Lung (tissue), 16 donors: ENCODE measurements around the gene ZNF23. TPM values are rescaled to one million over a fixed set of nuclear protein-coding genes. Genes with fewer than 3 reads are reported as not detected.
"Not testable (repeated sequence)": the region's sequence is repeated elsewhere in the genome, so short reads cannot be mapped to it uniquely, and the experiment has no call there.

Experiments used
- ATAC-seq: fragments of 200-7000 bp; cut with Tn5 transposase; one replicate; pipeline ENCODE4 v1.9.1; 2020; ENCODE audit warnings: moderate number of reproducible peaks; ENCODE audit not compliant: insufficient read depth, low FRiP score
- DNase-seq, 3 donors: peaks; one replicate each; pipeline ENCODE4 v3.0.0-alpha.2; 2013 to 2017
- H3K27ac ChIP-seq, 2 donors: one replicate each; pipeline ENCODE4 v1.5.1; 2013; ENCODE audit warnings: mild to moderate bottlenecking in 2 of 2, moderate library complexity in 2 of 2, control low read depth in 1 of 2, inconsistent platforms in 1 of 2, low read depth in 1 of 2, low read length in 1 of 2
- H3K27me3 ChIP-seq, 3 donors: one replicate each; pipeline ENCODE4 v1.5.1; 2013; ENCODE audit warnings: low read length in 2 of 3; ENCODE audit not compliant: control insufficient read depth in 3 of 3, insufficient read depth in 3 of 3
- H3K36me3 ChIP-seq, 4 donors: one replicate each; pipeline ENCODE4 v1.5.1; 2013; ENCODE audit warnings: low read length in 4 of 4, mild to moderate bottlenecking in 1 of 4, moderate library complexity in 1 of 4; ENCODE audit not compliant: control insufficient read depth in 4 of 4, insufficient read depth in 4 of 4
- H3K4me1 ChIP-seq, 5 donors: one replicate each; pipeline ENCODE4 v1.5.1; 2013; ENCODE audit warnings: low read length in 5 of 5, mild to moderate bottlenecking in 2 of 5, moderate library complexity in 1 of 5; ENCODE audit not compliant: control insufficient read depth in 5 of 5, insufficient read depth in 5 of 5
- H3K4me3 ChIP-seq: one replicate; pipeline ENCODE4 v1.5.1; 2013; ENCODE audit warnings: mild to moderate bottlenecking, control low read depth, moderate library complexity
- H3K9ac ChIP-seq, 2 donors: one replicate each; pipeline ENCODE4 v1.5.1; 2013; ENCODE audit warnings: low read length in 2 of 2, control low read depth in 1 of 2; ENCODE audit not compliant: insufficient read depth in 1 of 2
- H3K9me3 ChIP-seq, 4 donors: one replicate each; pipeline ENCODE4 v1.5.1; 2013; ENCODE audit warnings: low read length in 3 of 4, mild to moderate bottlenecking in 1 of 4, moderate library complexity in 1 of 4; ENCODE audit not compliant: control insufficient read depth in 4 of 4, insufficient read depth in 3 of 4
- WGBS, 2 donors: extraction: QIAGEN DNeasy Blood & Tissue Kit; methylation state at CpG; one replicate each; pipeline ENCODE4 v1.1.7; 2013; 5-methylcytosine and 5-hydroxymethylcytosine counted together
- long read RNA-seq, 5 donors: transcript quantifications; one replicate each; lab custom pipeline, GENCODE V29; 2026
- polyA plus RNA-seq, 2 donors: library from polyadenylated mRNA; stranded (reverse); fragments of 200-250 nt; gene quantifications; one replicate each; pipeline ENCODE4 v1.2.1, GENCODE V29; 2013
- total RNA-seq, 2 donors: library from RNA; depleted of rRNA in 1 of 2; stranded (reverse); fragments of >200 nt in 1 of 2; gene quantifications; one replicate each; pipeline ENCODE4 v1.2.1, GENCODE V29; 2014 to 2021
- TF ChIP-seq, protein P1 (sequence below): IDR thresholded peaks from 2 replicates; pipeline ENCODE4 v1.5.1; 2012; ENCODE audit warnings: mild to moderate bottlenecking; ENCODE audit errors: control extremely low read depth, extremely low read depth
- donor health status: control.
- donor health status: control.
- donor health status: Bipolar disorder and iron deficiency.
- donor health status: healthy.
- donor health status: DM: yes; HTN: yes; CAD: no.

The ZNF23 gene
- 10 to 100 TPM in 1 of 2 donors, 1 to 10 TPM in 1; 8.9 to 14.5 TPM for total RNA-seq
- 10 to 100 TPM in 1 of 2 donors, 1 to 10 TPM in 1; 4.9 to 12.8 TPM for polyA plus RNA-seq
- long read RNA-seq, donor 1, full-length matches to known transcripts, result 5 of 5 reads
- long read RNA-seq, donor 1, partial matches to known transcripts, result 0 of 5 reads
- long read RNA-seq, donor 1, other reads (novel, unspliced or antisense), result 0 of 5 reads
- long read RNA-seq, donor 2, full-length matches to known transcripts, result 3 of 3 reads
- long read RNA-seq, donor 2, partial matches to known transcripts, result 0 of 3 reads
- long read RNA-seq, donor 2, other reads (novel, unspliced or antisense), result 0 of 3 reads
- long read RNA-seq, donor 3, full-length matches to known transcripts, result 2 of 2 reads
- long read RNA-seq, donor 3, partial matches to known transcripts, result 0 of 2 reads
- long read RNA-seq, donor 3, other reads (novel, unspliced or antisense), result 0 of 2 reads
- long read RNA-seq, donor 4, full-length matches to known transcripts, result 3 of 3 reads
- long read RNA-seq, donor 4, partial matches to known transcripts, result 0 of 3 reads
- long read RNA-seq, donor 4, other reads (novel, unspliced or antisense), result 0 of 3 reads
- long read RNA-seq, donor 5, full-length matches to known transcripts, result 6 of 6 reads
- long read RNA-seq, donor 5, partial matches to known transcripts, result 0 of 6 reads
- long read RNA-seq, donor 5, other reads (novel, unspliced or antisense), result 0 of 6 reads

DNA sequence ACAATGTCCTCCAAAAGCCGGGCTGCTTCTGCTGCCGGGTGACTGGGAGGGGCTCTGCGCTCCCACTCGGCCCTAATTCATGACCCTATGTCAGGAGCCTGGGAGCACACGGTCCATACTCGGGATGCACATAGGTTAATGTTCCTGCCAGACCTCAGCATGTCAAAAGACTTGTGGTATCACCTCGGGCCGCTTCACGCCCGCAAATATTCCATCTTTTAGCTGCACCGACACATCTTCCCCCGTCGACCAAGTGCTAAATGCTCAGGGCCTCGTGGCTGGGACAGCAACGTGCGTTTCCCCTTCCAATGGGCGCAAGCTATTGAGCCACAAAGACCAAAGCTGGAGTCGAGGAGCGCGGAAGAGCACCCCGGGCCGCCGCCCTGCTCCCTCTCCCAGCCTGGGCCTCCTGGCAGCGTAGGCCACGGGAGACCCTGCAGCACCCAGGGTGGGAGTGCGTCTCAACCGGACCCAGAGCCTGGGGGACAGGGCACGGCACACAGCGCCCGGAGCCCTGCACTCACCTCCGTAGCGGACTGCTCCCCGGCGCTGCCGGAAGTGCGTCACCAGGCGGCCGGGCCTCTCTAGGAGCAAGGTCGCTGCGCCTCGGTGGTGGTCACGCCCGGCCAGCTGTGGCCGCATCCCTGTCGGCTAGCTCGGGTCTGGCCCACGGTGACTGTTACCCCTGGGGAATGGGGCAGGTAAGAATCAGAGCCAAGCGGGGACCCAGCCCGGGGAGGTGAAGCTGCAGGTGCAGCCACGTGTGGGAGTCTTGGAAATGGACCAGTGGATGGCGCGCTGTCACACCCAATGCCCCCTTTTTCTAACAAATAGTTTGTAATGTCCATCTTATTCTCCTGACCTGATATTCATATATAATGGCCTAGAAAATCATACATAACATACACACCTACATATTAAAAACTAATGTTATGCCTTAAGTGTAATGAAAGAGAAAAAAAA, at the start of gene ZNF23:
Gene ZNF23, minus strand, starts transcription at position 562 of the 963 bp plus-strand sequence. CDS start 5,451 bp downstream, outside the sequence.
- WGBS, 2 donors, result 1% methylated on average over 50 to 52 of the region's 52 CpGs
- ATAC-seq (peak; percentile 100), DNase-seq (peak; percentile 79 to 87 (median 86))
- no peaks in the 10 kb centered on the region for H3K9me3 ChIP-seq
- no peaks in the 10 kb centered on the region for H3K27me3 ChIP-seq
- peaks cover 0 to 15% (median 5%) of the 10 kb centered on the region in 5 donors for H3K4me1 ChIP-seq
- H3K36me3 ChIP-seq, result peaks cover 0 to 5% (median 0%) of the 10 kb centered on the region in 4 donors
- TF ChIP-seq, protein P1, sequence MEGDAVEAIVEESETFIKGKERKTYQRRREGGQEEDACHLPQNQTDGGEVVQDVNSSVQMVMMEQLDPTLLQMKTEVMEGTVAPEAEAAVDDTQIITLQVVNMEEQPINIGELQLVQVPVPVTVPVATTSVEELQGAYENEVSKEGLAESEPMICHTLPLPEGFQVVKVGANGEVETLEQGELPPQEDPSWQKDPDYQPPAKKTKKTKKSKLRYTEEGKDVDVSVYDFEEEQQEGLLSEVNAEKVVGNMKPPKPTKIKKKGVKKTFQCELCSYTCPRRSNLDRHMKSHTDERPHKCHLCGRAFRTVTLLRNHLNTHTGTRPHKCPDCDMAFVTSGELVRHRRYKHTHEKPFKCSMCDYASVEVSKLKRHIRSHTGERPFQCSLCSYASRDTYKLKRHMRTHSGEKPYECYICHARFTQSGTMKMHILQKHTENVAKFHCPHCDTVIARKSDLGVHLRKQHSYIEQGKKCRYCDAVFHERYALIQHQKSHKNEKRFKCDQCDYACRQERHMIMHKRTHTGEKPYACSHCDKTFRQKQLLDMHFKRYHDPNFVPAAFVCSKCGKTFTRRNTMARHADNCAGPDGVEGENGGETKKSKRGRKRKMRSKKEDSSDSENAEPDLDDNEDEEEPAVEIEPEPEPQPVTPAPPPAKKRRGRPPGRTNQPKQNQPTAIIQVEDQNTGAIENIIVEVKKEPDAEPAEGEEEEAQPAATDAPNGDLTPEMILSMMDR, result no peak
- peak within 1 kb of the TSS; percentile 80 to 97 for H3K27ac ChIP-seq
- peak within 1 kb of the TSS; percentile 98 for H3K4me3 ChIP-seq
- H3K9ac ChIP-seq, result peak within 1 kb of the TSS; percentile 93 to 98

DNA sequence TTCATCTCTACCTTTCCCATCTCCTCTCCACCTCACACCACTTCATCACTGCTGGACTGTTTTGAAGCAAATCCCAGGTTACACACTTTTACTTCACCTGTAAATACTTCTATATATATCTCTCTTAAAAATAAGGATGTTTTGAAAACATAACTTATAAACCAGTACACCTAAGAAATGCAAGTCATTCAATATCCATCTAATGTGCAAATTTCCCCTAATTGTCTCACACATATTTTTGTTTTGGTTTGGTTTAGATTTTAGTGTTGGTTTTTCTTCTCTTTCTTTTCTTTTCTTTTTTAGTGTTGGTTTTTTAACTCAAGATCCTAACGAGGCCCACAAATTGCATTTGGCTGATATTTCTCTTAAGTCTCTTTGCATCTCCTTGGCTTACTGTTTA, 45.0 kb upstream of the ZNF23 start:
- 67 to 75% methylated on average over 1 of the region's 1 CpG for WGBS, 2 donors
- no peaks in the 10 kb centered on the region for H3K27me3 ChIP-seq
- DNase-seq, result no peak
- H3K9me3 ChIP-seq, result peaks cover 0 to 4% (median 0%) of the 10 kb centered on the region in 4 donors
- H3K27ac ChIP-seq, result no peak overlapping the region
- no peak overlapping the region for H3K4me3 ChIP-seq
- ATAC-seq, result no peak
- no peaks in the 10 kb centered on the region for H3K36me3 ChIP-seq
- H3K9ac ChIP-seq, result no peak overlapping the region
- no peaks in the 10 kb centered on the region for H3K4me1 ChIP-seq
- TF ChIP-seq, protein P1, result no peak

DNA sequence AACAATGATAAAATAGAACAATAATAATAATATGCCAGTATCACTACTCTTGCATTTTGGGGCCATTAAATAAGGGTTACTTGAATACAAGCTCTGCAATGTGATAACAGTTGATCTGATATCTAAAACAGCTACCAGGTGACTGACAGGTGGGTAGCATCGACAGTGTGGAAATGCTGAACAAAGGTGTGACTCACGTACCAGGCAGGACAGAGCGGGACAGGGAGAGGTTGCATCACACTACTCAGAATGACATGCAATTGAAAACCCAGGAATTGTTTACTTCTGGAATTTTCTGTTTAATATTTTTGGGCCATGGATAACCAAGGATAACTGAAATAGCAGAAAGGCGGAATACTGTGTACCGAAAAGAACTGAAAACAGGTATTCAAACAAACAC, 42.9 kb upstream of the ZNF23 start:
- H3K27ac ChIP-seq, result no peak overlapping the region
- no peak for ATAC-seq
- H3K27me3 ChIP-seq, result no peaks in the 10 kb centered on the region
- no peaks in the 10 kb centered on the region for H3K4me1 ChIP-seq
- no peak for DNase-seq
- WGBS, 2 donors, result 92 to 93% methylated on average over 5 of the region's 5 CpGs
- TF ChIP-seq, protein P1, result no peak
- H3K4me3 ChIP-seq, result no peak overlapping the region
- no peaks in the 10 kb centered on the region for H3K9me3 ChIP-seq
- H3K9ac ChIP-seq, result no peak overlapping the region
- H3K36me3 ChIP-seq, result no peaks in the 10 kb centered on the region

DNA sequence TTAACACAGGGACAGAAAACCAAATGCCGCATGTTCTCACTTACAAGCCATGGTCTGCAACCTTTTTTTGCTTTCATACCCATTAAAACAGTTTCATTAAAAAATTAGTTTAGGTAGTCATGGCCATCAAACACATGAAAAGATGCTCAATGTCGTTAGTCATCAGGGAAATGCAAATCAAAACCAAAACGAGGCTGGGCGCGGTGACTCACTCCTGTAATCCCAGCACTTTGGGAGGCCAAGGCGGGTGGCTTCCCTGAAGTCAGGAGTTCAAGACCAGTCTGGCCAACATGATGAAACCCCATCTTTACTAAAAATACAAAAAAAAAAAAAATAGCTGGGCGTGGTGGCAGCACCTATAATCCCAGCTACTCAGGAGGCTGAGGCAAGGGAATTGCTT, 42.0 kb upstream of the ZNF23 start:
- not testable (repeated sequence) for DNase-seq

More for the DNA sequence above, 42.0 kb upstream of the ZNF23 start:
- not testable (repeated sequence) for ATAC-seq, H3K4me1 ChIP-seq, H3K4me3 ChIP-seq, H3K36me3 ChIP-seq, H3K27me3 ChIP-seq, H3K9ac ChIP-seq, H3K27ac ChIP-seq, H3K9me3 ChIP-seq
- WGBS, 2 donors, result 83 to 85% methylated on average over 7 of the region's 7 CpGs
